Hematopoietic multipotent progenitor cell treated with erythropoietin and hydrocortisone succinate and interleukin-3 and kit ligand, for 15 days (in vitro differentiated cells): ENCODE data around the gene CACTIN.

Source experiments
- DNase-seq: peaks from one replicate; pipeline ENCODE4 v3.0.0-alpha.2; 2015; ENCODE audit warnings: low spot score

The CACTIN gene

GRCh38 chr19:3627351-3627723, 747 bp upstream of the CACTIN start:
- DNase-seq, result no peak

- peak; percentile 24 for DNase-seq
These were observed 556 bp downstream of the CACTIN start for GRCh38 chr19:3625996-3626472.

- no peak for DNase-seq
These were observed 2.9 kb downstream of the CACTIN start for GRCh38 chr19:3623716-3624115.

- DNase-seq, result no peak
These were observed 4.4 kb downstream of the CACTIN start for GRCh38 chr19:3622224-3622623.

GRCh38 chr19:3621689-3622088, 4.9 kb downstream of the CACTIN start:
- no peak for DNase-seq

- DNase-seq, result no peak
These were observed 5.6 kb downstream of the CACTIN start for GRCh38 chr19:3620817-3621547.

GRCh38 chr19:3620145-3620816, 6.3 kb downstream of the CACTIN start:
- no peak for DNase-seq

GRCh38 chr19:3619631-3620012, 7.0 kb downstream of the CACTIN start:
- DNase-seq, result no peak

GRCh38 chr19:3618811-3619630, 7.6 kb downstream of the CACTIN start:
- DNase-seq, result no peak

GRCh38 chr19:3618144-3618810, 8.3 kb downstream of the CACTIN start:
- peak; percentile 60 for DNase-seq

GRCh38 chr19:3617463-3617862, 9.1 kb downstream of the CACTIN start:
- no peak for DNase-seq

- no peak for DNase-seq
These were observed 11.0 kb downstream of the CACTIN start for GRCh38 chr19:3615524-3616135.

GRCh38 chr19:3614858-3615505, 11.6 kb downstream of the CACTIN start:
- DNase-seq, result no peak

- no peak for DNase-seq
These were observed 12.6 kb downstream of the CACTIN start for GRCh38 chr19:3613818-3614661.

GRCh38 chr19:3612901-3613741, 13.5 kb downstream of the CACTIN start:
- DNase-seq, result no peak

- DNase-seq, result no peak
These were observed 14.3 kb downstream of the CACTIN start for GRCh38 chr19:3612330-3612729.

- DNase-seq, result no peak
These were observed 14.7 kb downstream of the CACTIN start for GRCh38 chr19:3611841-3612240.

GRCh38 chr19:3610745-3611717, 15.6 kb downstream of the CACTIN start:
- DNase-seq, result no peak
